ENCODE results near the gene PEAK3. TPM values are rescaled to one million over a fixed set of nuclear protein-coding genes. Genes with fewer than 3 reads are reported as not detected.

The PEAK3 gene
- total RNA-seq, 2 experiments from 2014 or later = not detected

DNA sequence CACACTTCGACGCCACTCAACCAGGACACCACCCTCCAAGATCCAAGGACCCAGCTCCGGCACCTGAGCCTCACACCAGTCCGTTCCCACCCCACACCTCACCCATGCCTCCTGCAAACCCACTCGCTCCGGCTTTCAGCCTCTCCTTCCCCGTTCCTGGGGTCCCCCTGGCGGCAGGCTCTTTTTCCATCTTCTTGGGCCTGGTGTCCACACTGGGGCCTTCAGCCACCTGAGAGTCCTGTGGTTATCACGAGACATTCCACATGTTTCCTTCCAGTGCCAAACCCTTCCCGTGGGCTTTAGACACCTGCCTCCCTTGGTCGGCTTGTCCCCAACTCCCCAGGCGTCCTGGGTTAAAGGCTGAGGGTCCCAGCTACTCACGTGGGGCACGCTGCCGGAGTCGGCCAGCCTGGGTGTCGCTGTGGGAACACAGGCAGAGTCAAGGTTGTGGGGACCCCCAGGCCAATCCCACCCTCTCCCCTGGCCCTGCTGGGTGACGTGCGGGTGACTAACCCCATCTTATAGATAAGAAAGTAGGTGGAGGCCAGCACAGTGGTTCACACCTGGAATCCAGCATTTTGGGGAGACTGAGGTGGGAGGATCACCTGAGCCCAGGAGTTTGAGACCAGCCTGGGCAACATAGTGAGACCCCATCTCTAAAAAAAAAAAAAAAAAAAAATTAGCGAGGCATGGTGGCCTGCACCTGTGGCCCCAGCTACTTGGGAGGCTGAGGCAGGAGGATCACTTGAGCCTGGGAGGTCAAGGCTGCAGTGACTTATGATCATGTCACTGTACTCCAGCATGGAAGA lies 27.7 kb downstream of the PEAK3 start:
- POLR2A ChIA-PET = interaction anchor here (0.6 to 15.0 kb wide), 7 partner anchors 12 to 1047 kb away, joined by 3 to 202 read pairs (median 4); partner anchors contain the start of genes PLEKHJ1, SF3A2 and TIMM13
- CTCF ChIA-PET = interaction anchor here (1.3 to 3.8 kb wide), 4 partner anchors 8 to 98 kb away, joined by 4 to 21 read pairs (median 6); no protein-coding TSS in a partner anchor
- H3K36me3 Mint-ChIP-seq (ENCODE audit: low read depth) = no peaks in the 10 kb centered on the region
- TF ChIP-seq CTCF (IDR thresholded peaks at IDR 0.05) = no peak
- H3K4me3 Mint-ChIP-seq = no peak overlapping the region
- DNase-seq (no peak), ATAC-seq (no peak)
- no peak overlapping the region for H3K27ac Mint-ChIP-seq
- no peaks in the 10 kb centered on the region for H3K9me3 Mint-ChIP-seq
- intact Hi-C loops (cut with micrococcal nuclease) = no loop called here
- peaks cover 2% of the 10 kb centered on the region for H3K27me3 Mint-ChIP-seq
- peaks cover 23% of the 10 kb centered on the region for H3K4me1 Mint-ChIP-seq (ENCODE audit: low read depth)

DNA sequence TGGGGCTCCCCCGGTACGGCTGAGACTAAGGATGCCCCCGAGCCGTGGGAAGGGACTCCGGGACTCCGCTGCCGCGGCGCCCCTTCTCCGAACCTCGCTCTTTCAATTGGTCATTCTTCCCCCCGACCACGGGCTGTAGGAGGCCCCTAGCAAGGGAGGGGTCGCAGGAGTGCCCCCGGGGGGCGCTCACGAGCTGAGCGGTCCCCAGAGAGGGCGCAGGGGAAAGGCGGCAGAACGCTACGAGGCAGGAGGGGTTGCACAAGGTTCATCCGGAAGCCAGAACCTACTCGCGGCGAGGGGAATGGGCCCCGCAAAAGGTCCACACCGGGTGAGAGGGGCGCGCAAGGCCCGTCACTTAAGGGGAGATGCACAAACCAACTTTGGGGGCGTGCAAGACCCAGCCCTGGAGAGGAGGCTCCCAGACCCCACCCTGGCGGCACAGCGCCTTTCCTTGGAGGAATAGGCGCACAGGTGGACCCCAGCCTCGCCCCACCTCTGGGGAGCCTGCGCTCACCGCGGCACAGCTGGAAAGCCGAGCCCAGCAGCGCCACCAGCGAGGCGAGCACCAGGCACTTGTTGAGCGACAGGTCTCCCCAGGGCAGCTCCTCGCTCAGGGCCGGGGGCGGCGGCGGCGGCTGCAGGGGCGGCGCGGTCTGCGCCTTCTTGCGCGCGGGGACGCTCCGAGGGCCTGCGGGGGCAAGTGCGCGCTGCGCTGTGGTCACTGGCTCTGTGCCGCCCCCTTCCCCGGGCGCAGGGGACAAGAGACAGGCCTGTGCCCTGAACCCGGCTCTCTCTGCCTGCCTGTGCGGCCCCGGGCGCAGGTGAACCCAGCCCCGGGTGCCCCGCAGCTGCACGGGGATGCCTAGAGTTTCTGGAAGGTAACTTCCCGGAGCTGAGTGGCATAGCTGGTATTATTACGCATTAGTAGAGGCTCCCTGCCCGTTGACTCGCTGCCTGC lies 28.6 kb downstream of the PEAK3 start:
- CTCF ChIA-PET = interaction anchor here (1.2 to 3.8 kb wide), 6 partner anchors 9 to 97 kb away, joined by 3 to 21 read pairs (median 6); no protein-coding TSS in a partner anchor
- DNase-seq (peak; percentile 65), ATAC-seq (peak; percentile 37)
- intact Hi-C loops (cut with micrococcal nuclease) = no loop called here
- Mint-ChIP-seq H3K4me3 (peak overlapping the region; percentile 58), H3K27ac (no peak overlapping the region), H3K4me1 (ENCODE audit: low read depth) (peaks cover 17% of the 10 kb centered on the region), H3K9me3 (no peaks in the 10 kb centered on the region), H3K36me3 (ENCODE audit: low read depth) (no peaks in the 10 kb centered on the region), H3K27me3 (peaks cover 2% of the 10 kb centered on the region)
- POLR2A ChIA-PET = interaction anchor here (0.6 to 15.0 kb wide), 7 partner anchors 12 to 1047 kb away, joined by 3 to 202 read pairs (median 4); partner anchors contain the start of genes PLEKHJ1, SF3A2 and TIMM13
- TF ChIP-seq CTCF (IDR thresholded peaks at IDR 0.05) = peak; percentile 65

DNA sequence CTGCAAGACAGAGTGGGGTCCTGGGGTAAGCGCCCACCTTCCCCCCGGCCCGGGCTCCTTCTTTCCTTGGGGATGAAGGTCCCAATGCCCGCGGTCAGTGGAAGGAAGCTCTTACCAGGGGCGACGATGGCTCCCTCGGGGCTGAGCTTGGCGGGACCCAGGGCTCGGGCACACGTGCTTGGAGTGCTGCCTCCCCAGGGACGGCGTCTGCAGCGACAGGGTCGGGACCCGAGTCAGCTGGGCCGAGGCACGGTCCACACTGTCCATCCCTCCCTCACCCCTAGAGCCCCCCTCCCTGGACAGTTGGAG lies 29.2 kb downstream of the PEAK3 start:
- ChIA-PET POLR2A (interaction anchor here (1.0 to 15.0 kb wide), 5 partner anchors 11 to 19 kb away, joined by 3 to 202 read pairs (median 6); partner anchors contain the start of genes PLEKHJ1 and SF3A2), CTCF (interaction anchor here (1.2 to 3.8 kb wide), 5 partner anchors 10 to 97 kb away, joined by 3 to 21 read pairs (median 8); no protein-coding TSS in a partner anchor)
- no peak for TF ChIP-seq CTCF (IDR thresholded peaks at IDR 0.05)
- intact Hi-C loops (cut with micrococcal nuclease) = no loop called here
- Mint-ChIP-seq H3K27me3 (peaks cover 2% of the 10 kb centered on the region), H3K4me1 (ENCODE audit: low read depth) (peaks cover 11% of the 10 kb centered on the region), H3K4me3 (peak overlapping the region; percentile 58), H3K27ac (no peak overlapping the region), H3K9me3 (no peaks in the 10 kb centered on the region), H3K36me3 (ENCODE audit: low read depth) (no peaks in the 10 kb centered on the region)
- ATAC-seq = peak; percentile 3
- DNase-seq = no peak

DNA sequence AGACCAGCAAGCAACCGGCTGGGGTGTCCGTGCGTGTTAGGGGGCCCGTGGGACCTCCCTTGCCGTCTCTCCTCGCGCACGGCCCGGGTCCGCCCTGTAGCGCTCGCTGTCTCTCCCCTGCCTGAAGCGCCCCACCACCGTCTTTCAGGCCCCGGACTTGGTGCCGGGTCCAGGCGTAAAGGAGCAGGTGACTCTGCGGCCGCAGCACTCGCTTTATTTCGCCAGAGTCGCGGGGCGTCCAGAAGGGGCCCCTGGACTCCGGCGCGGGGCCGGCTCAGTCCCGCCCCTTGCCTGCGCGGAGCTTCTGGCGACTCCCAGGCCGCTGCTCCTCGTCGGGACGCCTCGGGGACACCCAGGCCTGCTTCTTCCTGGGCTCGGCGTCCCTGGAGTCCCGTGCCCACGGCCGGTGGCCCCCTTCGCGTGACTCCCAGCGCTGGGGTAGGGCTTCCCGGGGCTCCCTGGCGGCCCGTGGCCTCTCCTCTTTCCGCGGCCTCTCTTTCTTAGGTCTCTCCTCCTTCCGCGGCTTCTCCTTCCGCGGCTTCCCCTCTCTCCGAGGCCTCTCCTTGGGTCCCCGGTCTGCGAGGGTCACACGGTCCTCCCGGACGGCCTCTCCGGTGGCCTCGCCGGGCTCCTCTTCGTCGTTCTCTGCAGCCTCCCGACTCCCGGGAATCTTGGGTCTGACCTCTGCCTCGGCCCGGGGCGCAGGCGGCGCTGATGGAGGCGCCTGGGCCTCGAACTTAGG lies 29.7 kb downstream of the PEAK3 start:
- intact Hi-C loops (cut with micrococcal nuclease) = no loop called here
- peaks cover 10% of the 10 kb centered on the region for H3K4me1 Mint-ChIP-seq (ENCODE audit: low read depth)
- H3K36me3 Mint-ChIP-seq (ENCODE audit: low read depth) = no peaks in the 10 kb centered on the region
- H3K27me3 Mint-ChIP-seq = peaks cover 2% of the 10 kb centered on the region
- no peaks in the 10 kb centered on the region for H3K9me3 Mint-ChIP-seq
- ChIA-PET POLR2A (interaction anchor here (1.0 to 15.0 kb wide), 6 partner anchors 10 to 20 kb away, joined by 3 to 202 read pairs (median 5); partner anchors contain the start of genes PLEKHJ1 and SF3A2), CTCF (interaction anchor here (1.4 to 3.8 kb wide), 4 partner anchors 10 to 21 kb away, joined by 6 to 21 read pairs (median 10); no protein-coding TSS in a partner anchor)
- peak overlapping the region; percentile 58 for H3K4me3 Mint-ChIP-seq
- ATAC-seq (no peak), DNase-seq (no peak)
- no peak overlapping the region for H3K27ac Mint-ChIP-seq
- TF ChIP-seq CTCF (IDR thresholded peaks at IDR 0.05) = no peak

Measured in activated CD8-positive, alpha-beta T cell treated with anti-CD3 and anti-CD28 coated beads for 36 hours (primary cell).